NCI-H2081 (cell line): ENCODE measurements around the gene PRADC1.
"Not testable (repeated sequence)": the region's sequence is repeated elsewhere in the genome, so short reads cannot be mapped to it uniquely, and the experiment has no call there.

ENCODE experiments used
- DNase-seq, 2 experiments: peaks; one replicate each; lab custom pipeline; 2025; lab: John Stamatoyannopoulos, UW

The PRADC1 gene

DNA sequence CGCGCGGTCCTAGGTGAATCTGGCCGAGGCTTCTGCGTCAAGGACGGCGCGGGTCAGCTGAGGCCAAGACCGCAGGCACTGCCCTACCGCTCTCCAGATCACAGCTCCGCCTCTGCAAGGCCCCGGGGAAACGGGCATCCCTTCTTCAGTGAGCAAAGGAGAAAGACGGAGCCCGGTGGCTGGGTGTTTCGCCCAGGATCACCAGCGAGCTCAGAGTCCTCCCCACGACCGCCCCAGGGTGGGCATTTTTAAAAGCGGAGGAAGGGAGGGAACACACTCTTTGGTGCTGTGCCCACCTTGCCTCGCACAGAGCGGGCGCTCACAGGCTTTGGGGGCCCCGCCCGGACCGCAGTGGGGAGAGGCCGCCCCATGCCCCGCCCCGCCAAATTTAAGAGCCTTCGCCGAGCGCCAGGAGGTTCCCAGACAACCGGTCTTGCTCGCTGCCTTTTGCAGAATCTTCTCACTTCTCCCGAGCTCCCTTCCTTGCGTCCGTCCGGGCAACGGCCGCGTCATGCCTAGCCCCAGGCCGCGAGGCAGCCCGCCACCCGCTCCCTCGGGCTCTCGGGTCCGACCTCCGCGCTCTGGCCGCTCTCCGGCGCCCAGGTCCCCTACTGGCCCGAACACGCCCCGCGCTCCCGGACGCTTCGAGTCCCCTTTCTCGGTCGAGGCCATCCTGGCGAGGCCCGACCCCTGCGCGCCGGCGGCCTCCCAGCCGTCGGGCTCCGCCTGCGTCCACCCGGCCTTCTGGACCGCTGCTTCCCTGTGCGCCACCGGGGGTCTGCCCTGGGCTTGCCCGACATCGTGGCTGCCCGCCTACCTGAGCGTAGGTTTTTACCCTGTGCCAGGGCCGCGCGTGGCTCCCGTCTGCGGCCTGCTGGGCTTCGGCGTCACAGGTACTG lies 30.6 kb downstream of the PRADC1 start, which contains the start of gene NOTO:
Gene NOTO (plus strand): TSS at position 419 of the 899 bp plus-strand sequence. CDS start 93 bp downstream, at position 512.
- no peak for DNase-seq

DNA sequence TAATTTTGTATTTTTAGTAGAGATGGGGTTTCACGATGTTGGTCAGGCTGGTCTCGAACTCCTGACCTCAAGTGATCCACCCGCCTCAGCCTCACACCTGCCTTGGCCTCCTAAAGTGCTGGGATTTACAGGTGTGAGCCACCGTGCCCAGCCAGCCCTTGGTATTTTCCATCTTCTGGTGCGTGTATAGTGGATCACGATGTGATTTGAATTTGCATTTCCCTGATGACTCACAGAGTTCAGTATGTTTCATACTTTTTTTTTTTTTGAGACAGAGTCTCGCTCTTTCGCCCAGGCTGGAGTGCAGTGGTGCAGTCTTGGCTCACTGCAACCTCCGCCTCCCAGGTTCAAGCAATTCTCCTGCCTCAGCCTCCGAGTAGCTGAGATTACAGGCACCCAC lies 32.8 kb downstream of the PRADC1 start:
- DNase-seq = not testable (repeated sequence)

- DNase-seq = no peak
These were observed 35.5 kb downstream of the PRADC1 start for GRCh38 chr2:73197579-73197978.

- no peak for DNase-seq
These were observed 45.5 kb downstream of the PRADC1 start for GRCh38 chr2:73187549-73187948.

GRCh38 chr2:73185965-73186364 lies 47.1 kb downstream of the PRADC1 start:
- no peak for DNase-seq
